Osteoblast (primary cell): ENCODE measurements around the gene SLC4A11. TPM values are rescaled to one million over a fixed set of nuclear protein-coding genes. Genes with fewer than 3 reads are reported as not detected.
"Not testable (repeated sequence)": the region's sequence is repeated elsewhere in the genome, so short reads cannot be mapped to it uniquely, and the experiment has no call there.

Source experiments
- DNase-seq: peaks from one replicate; pipeline ENCODE4 v3.0.0; 2011; ENCODE audit warnings: low spot score, mixed read lengths; ENCODE audit not compliant: insufficient read length; ENCODE audit errors: missing footprints
- H2AFZ ChIP-seq: 2 replicates; pipeline ENCODE4 v1.6.0; 2011; ENCODE audit warnings: mild to moderate bottlenecking, low read length
- H3K27ac ChIP-seq: 2 replicates; pipeline ENCODE4 v1.5.1; 2011; ENCODE audit warnings: mild to moderate bottlenecking, low read depth, low read length, moderate library complexity
- H3K27me3 ChIP-seq: 2 replicates; pipeline ENCODE4 v1.6.0; 2012; ENCODE audit warnings: mild to moderate bottlenecking, control low read depth, inconsistent platforms, low read length, moderate library complexity; ENCODE audit not compliant: insufficient read depth
- H3K36me3 ChIP-seq: 2 replicates; pipeline ENCODE4 v1.5.1; 2011; ENCODE audit warnings: mild to moderate bottlenecking, low read length, control low read depth, moderate library complexity; ENCODE audit not compliant: insufficient read depth
- H3K4me1 ChIP-seq: 2 replicates; pipeline ENCODE4 v1.5.1; 2011; ENCODE audit warnings: mild to moderate bottlenecking, low read length, control low read depth, moderate library complexity; ENCODE audit not compliant: insufficient read depth
- H3K4me2 ChIP-seq: 2 replicates; pipeline ENCODE4 v1.6.0; 2011; ENCODE audit warnings: mild to moderate bottlenecking, low read length; ENCODE audit not compliant: insufficient read depth
- H3K4me3 ChIP-seq: fragments of 200-600 bp; sonication (generic); 3 replicates; pipeline ENCODE4 v1.5.1; 2012; ENCODE audit warnings: mild to moderate bottlenecking, low read length, inconsistent platforms; ENCODE audit not compliant: insufficient read depth
- H3K79me2 ChIP-seq: 2 replicates; pipeline ENCODE4 v1.6.0; 2012; ENCODE audit warnings: mild to moderate bottlenecking, low read length, control low read depth, inconsistent platforms; ENCODE audit not compliant: insufficient read depth
- H3K9me3 ChIP-seq: 2 replicates; pipeline ENCODE4 v1.5.1; 2011; ENCODE audit warnings: low read depth, low read length, control low read depth
- H4K20me1 ChIP-seq: 2 replicates; pipeline ENCODE4 v1.6.0; 2012; ENCODE audit warnings: mild to moderate bottlenecking, low read length, control low read depth; ENCODE audit not compliant: insufficient read depth
- CTCF ChIP-seq: IDR thresholded peaks from 2 replicates; pipeline ENCODE4 v1.5.1; 2011; ENCODE audit warnings: mild to moderate bottlenecking, low read depth, low read length, moderate library complexity; ENCODE audit errors: extremely low read depth
- total RNA-seq: library from RNA; depleted of rRNA; stranded (reverse); fragments of >200 nt; gene quantifications from 2 replicates; pipeline ENCODE4 v1.2.3, GENCODE V29; 2012

Gene SLC4A11
- total RNA-seq, 1 donor = under 0.01 TPM

GRCh38 chr20:3222635-3223600 lies 16.1 kb downstream of the SLC4A11 start:
- Histone ChIP-seq H3K9me3 (no peaks in the 10 kb centered on the region), H3K4me3 (no peak overlapping the region), H3K4me2 (no peak overlapping the region), H3K27ac (no peak overlapping the region), H2AFZ (no peak overlapping the region), H3K36me3 (peaks cover 40% of the 10 kb centered on the region), H3K79me2 (no peaks in the 10 kb centered on the region), H4K20me1 (no peaks in the 10 kb centered on the region), H3K4me1 (no peaks in the 10 kb centered on the region), H3K27me3 (no peaks in the 10 kb centered on the region)
- DNase-seq = peak; percentile 58
- no peak for TF ChIP-seq CTCF

DNA sequence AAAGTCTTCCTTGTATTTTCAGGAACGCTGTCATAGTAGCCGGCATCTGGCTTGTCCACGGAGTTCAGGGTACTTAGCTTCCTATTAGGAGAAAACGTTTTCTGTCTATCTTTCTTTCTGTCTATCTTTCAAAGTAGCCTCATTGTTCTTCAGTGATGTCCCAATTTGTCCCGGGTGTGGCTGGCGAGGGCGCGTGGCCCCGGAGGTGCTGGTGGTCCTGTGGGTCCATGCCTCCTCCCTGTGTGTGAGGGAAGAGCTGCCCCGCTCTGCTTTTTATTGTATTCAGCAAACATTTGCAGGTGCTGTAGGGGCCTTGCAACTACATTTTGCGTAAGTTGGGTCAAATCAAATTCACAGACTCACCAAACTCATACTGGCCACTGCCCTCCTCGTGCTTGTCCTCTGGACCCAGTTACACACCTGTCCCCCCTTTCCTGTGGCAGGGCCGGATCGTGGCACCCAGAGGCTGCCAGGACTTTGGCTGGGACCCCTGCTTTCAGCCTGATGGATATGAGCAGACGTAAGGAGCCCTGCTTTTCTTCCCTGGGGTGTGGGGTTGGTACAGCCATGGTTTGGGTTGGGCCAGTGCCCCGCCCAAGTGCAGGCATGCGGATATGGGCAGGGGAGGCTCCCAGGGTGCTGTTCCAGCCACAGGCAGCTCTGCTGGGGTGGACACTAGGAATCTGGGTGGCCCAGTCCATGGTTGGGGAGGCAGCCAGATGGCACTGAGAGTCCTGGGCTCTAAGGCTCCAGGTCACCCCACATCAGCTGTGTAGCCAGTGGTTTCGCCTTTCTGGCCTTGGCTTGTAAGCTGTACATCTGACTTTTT lies 17.4 kb downstream of the SLC4A11 start:
- Histone ChIP-seq H2AFZ (no peak overlapping the region), H3K27ac (no peak overlapping the region), H3K4me2 (no peak overlapping the region), H4K20me1 (no peaks in the 10 kb centered on the region), H3K4me3 (no peak overlapping the region), H3K27me3 (no peaks in the 10 kb centered on the region), H3K36me3 (peaks cover 49% of the 10 kb centered on the region), H3K79me2 (no peaks in the 10 kb centered on the region), H3K4me1 (no peaks in the 10 kb centered on the region), H3K9me3 (no peaks in the 10 kb centered on the region)
- TF ChIP-seq CTCF = no peak
- peak; percentile 44 for DNase-seq

GRCh38 chr20:3218307-3218988 lies 20.5 kb downstream of the SLC4A11 start:
- H3K4me2 ChIP-seq = no peak overlapping the region
- no peaks in the 10 kb centered on the region for H4K20me1 ChIP-seq
- no peaks in the 10 kb centered on the region for H3K27me3 ChIP-seq
- no peak overlapping the region for H2AFZ ChIP-seq
- H3K4me3 ChIP-seq = no peak overlapping the region
- no peaks in the 10 kb centered on the region for H3K9me3 ChIP-seq
- TF ChIP-seq CTCF = peak; percentile 70
- H3K36me3 ChIP-seq = peaks cover 66% of the 10 kb centered on the region
- DNase-seq = peak; percentile 98
- H3K79me2 ChIP-seq = peaks cover 6% of the 10 kb centered on the region
- no peak overlapping the region for H3K27ac ChIP-seq
- H3K4me1 ChIP-seq = no peaks in the 10 kb centered on the region

DNA sequence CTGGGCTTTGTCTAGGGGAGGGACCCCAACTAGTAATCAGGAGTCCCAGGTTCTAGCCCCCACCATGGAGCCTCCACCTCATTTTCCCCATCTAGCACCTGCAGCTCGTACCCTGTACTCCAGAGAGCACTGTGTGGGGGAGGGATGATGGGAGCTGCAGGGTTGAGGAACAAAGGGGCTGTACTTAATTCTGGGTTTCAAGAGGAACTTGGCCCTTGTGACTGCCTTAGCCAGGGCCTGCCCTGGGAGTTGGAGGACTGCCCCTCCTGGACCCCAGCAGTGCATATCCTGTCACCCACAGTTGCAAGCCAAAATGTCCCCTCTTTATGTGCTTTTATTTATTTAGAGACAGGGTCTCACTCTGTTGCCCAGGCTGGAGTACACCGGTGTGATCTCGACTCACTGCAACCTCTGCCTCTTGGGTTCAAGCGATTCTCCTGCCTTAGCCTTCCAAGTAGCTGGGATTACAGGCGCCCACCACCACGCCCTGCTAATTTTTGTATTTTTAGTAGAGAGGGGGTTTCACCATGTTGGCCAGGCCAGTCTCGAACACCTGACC lies 23.6 kb downstream of the SLC4A11 start:
- not testable (repeated sequence) for H4K20me1 ChIP-seq, H3K9me3 ChIP-seq, H3K4me3 ChIP-seq, H3K27ac ChIP-seq, H2AFZ ChIP-seq, H3K4me2 ChIP-seq, H3K27me3 ChIP-seq, DNase-seq, H3K4me1 ChIP-seq
- peaks cover 45% of the 10 kb centered on the region for H3K36me3 ChIP-seq
- H3K79me2 ChIP-seq = peaks cover 34% of the 10 kb centered on the region
